Sigmoid colon (tissue), 7 donors: Measurements from ENCODE around the gene CRTC3. TPM values are rescaled to one million over a fixed set of nuclear protein-coding genes. Genes with fewer than 3 reads are reported as not detected.

Source experiments
- DNase-seq: peaks from one replicate; pipeline ENCODE4 v3.0.0-alpha.2; 2019
- H3K27ac ChIP-seq, 4 donors: fragments of 200-600 bp; sonication (generic); one replicate each; pipeline ENCODE4 v1.5.1; 2016 to 2019; ENCODE audit warnings: mild to moderate bottlenecking in 1 of 4
- H3K27me3 ChIP-seq, 3 donors: fragments of 200-600 bp; sonication (generic); one replicate each; pipeline ENCODE4 v1.5.1; 2019; ENCODE audit warnings: mild to moderate bottlenecking in 1 of 3
- H3K36me3 ChIP-seq, 4 donors: fragments of 200-600 bp; sonication (generic); one replicate each; pipeline ENCODE4 v1.5.1; 2016 to 2019
- H3K4me1 ChIP-seq, 4 donors: fragments of 200-600 bp; sonication (generic); one replicate each; pipeline ENCODE4 v1.5.1; 2017 to 2019
- H3K4me3 ChIP-seq, 4 donors: fragments of 200-600 bp; sonication (generic); one replicate each; pipeline ENCODE4 v1.5.1; 2017 to 2019; ENCODE audit warnings: mild to moderate bottlenecking in 2 of 4, moderate library complexity in 1 of 4
- H3K9me3 ChIP-seq, 4 donors: fragments of 200-600 bp in 3 of 4; sonication (generic) in 3 of 4; one replicate each; pipeline versions ENCODE4 v1.5.1 to v1.6.1; 2013 to 2019
- CTCF ChIP-seq, 4 experiments: fragments of 450-650 bp in 3 of 4; fragments of 200-600 bp in 1 of 4; IDR thresholded peaks; one replicate each; pipeline ENCODE4 v1.5.1; 2016 to 2019; ENCODE audit warnings: antibody characterized with exemption in 4 of 4, mild to moderate bottlenecking in 3 of 4, moderate library complexity in 2 of 4
- EP300 ChIP-seq, 4 donors: sonication (generic); formaldehyde crosslinking; IDR thresholded peaks; one replicate each; pipeline ENCODE4 v1.6.1; 2017; ENCODE audit warnings: antibody characterized with exemption in 4 of 4
- POLR2A ChIP-seq, 2 donors: fragments of 450-650 bp; IDR thresholded peaks; one replicate each; pipeline ENCODE4 v1.6.1; 2016; ENCODE audit warnings: antibody characterized with exemption in 2 of 2, mild to moderate bottlenecking in 2 of 2, moderate library complexity in 2 of 2
- POLR2AphosphoS5 ChIP-seq, 4 donors: sonication (generic); formaldehyde crosslinking; IDR thresholded peaks; one replicate each; pipeline ENCODE4 v1.6.1; 2017; ENCODE audit warnings: antibody characterized with exemption in 4 of 4
- WGBS, 2 donors: extraction: QIAGEN DNeasy Blood & Tissue Kit; methylation state at CpG; one replicate each; pipeline ENCODE4 v1.1.7; 2013; 5-methylcytosine and 5-hydroxymethylcytosine counted together
- intact Hi-C: fragments of 100-400 bp; cut with DNase I; formaldehyde crosslinking; loops from one replicate; pipeline ENCODE4 v1.15.1; 2023
- polyA plus RNA-seq, 3 donors: library from polyadenylated mRNA; stranded (reverse); fragments of 200-250 nt; gene quantifications; one replicate each; pipeline ENCODE4 v1.2.3, GENCODE V29; 2013
- total RNA-seq, 4 donors: library from RNA; depleted of rRNA; stranded (reverse); fragments of >200 nt; gene quantifications; one replicate each; pipeline ENCODE4 v1.1.0, GENCODE V29; 2016
- donor health status: healthy with polysubstance abuse.
- donor health status: Bipolar disorder and iron deficiency.
- donor health status: healthy.

Gene CRTC3
- total and polyA plus RNA-seq, 7 donors: 5.4 to 64.0 (median 27.6) TPM

DNA sequence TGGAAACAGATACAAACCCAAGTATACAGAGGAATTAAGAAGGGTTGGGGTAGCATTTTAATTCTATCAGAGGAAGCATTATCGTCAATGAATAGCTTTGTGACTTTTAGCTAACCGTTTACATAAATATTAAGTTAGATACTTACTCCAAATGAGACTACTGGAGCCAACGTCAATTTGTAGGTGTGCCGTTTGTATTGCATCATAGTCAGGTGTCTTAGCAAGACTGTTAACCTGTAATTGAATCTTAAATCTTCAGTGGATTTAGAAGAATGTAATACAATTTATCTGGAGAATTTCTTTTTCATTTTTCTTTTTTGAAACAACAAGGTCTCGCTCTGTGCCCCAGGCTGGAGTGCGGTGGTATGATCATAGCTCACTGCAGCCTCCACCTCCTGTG lies 55.1 kb downstream of the CRTC3 start:
- H3K27ac ChIP-seq: no peak overlapping the region
- no peaks in the 10 kb centered on the region for H3K27me3 ChIP-seq
- DNase-seq: no peak
- H3K9me3 ChIP-seq: no peaks in the 10 kb centered on the region
- no peak overlapping the region for H3K4me3 ChIP-seq
- 78 to 80% methylated on average over 6 of the region's 6 CpGs for WGBS, 2 donors
- H3K36me3 ChIP-seq: peaks cover 0 to 4% (median 0%) of the 10 kb centered on the region in 4 donors
- intact Hi-C loops: no loop called here
- TF ChIP-seq EP300 (IDR thresholded peaks at IDR 0.05) (no peak), POLR2A (IDR thresholded peaks at IDR 0.05) (no peak)
- peaks cover 0 to 39% (median 21%) of the 10 kb centered on the region in 4 donors for H3K4me1 ChIP-seq

DNA sequence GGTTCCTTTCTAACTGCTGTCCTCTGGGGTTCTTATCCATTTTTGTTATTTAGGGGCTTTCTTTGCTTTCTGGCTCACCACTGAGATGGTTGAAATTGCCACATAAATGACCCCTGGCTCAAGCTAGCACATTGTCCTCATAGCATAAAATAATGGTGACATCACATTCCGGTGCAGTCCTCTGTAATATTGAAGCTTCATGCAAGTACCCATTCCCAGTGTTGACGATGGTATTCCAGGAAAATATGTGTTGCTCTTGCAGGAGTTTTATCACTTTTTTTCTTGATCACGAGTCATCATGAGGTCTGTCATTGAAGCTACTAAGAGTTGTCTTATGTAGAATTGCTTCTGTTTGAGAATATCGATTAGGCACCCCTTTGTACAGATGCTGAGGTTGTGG lies 56.1 kb downstream of the CRTC3 start:
- Histone ChIP-seq H3K27me3 (no peaks in the 10 kb centered on the region), H3K27ac (no peak overlapping the region), H3K4me3 (no peak overlapping the region), H3K9me3 (no peaks in the 10 kb centered on the region), H3K36me3 (peaks cover 0 to 4% (median 0%) of the 10 kb centered on the region in 4 donors), H3K4me1 (peaks cover 0 to 39% (median 16%) of the 10 kb centered on the region in 4 donors)
- 86 to 92% methylated on average over 4 of the region's 4 CpGs for WGBS, 2 donors
- TF ChIP-seq EP300 (IDR thresholded peaks at IDR 0.05) (no peak), POLR2AphosphoS5 (IDR thresholded peaks at IDR 0.05) (no peak), CTCF (IDR thresholded peaks at IDR 0.05) (no peak), POLR2A (IDR thresholded peaks at IDR 0.05) (no peak)
- no peak for DNase-seq
- intact Hi-C loops: no loop called here

GRCh38 chr15:90586948-90587347 lies 57.2 kb downstream of the CRTC3 start:
- peaks cover 0 to 4% (median 0%) of the 10 kb centered on the region in 4 donors for H3K36me3 ChIP-seq
- TF ChIP-seq CTCF (IDR thresholded peaks at IDR 0.05) (no peak), POLR2AphosphoS5 (IDR thresholded peaks at IDR 0.05) (no peak)
- intact Hi-C loops: no loop called here
- no peaks in the 10 kb centered on the region for H3K27me3 ChIP-seq
- no peaks in the 10 kb centered on the region for H3K9me3 ChIP-seq
- H3K4me1 ChIP-seq: peaks cover 0 to 39% (median 15%) of the 10 kb centered on the region in 4 donors
- no peak overlapping the region for H3K27ac ChIP-seq
- no peak overlapping the region for H3K4me3 ChIP-seq
- DNase-seq: no peak
- WGBS, 2 donors: 87 to 94% methylated on average over 5 of the region's 5 CpGs

DNA sequence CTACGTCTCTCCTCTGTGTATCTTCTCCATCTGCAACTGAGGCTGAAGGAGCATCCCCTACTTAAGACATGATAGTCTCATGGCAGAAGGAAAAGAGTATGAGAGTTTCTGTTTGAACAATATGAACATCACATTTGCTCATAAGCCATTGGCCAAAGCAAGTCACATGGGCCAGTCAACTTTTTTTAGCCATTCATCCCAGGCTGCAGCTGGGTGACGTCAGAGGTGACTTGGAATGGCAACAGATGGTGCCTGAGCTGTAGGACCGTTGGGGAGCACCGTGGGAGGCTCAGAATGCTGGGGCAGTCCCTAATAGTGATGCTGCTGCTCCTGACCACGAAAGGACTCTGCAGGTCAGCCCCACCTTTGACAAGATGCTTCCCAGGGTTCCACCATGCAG lies 58.7 kb downstream of the CRTC3 start:
- Histone ChIP-seq H3K27ac (no peak overlapping the region), H3K36me3 (peaks cover 0 to 4% (median 0%) of the 10 kb centered on the region in 4 donors), H3K4me1 (peaks cover 0 to 44% (median 19%) of the 10 kb centered on the region in 4 donors), H3K4me3 (no peak overlapping the region), H3K9me3 (no peaks in the 10 kb centered on the region), H3K27me3 (no peaks in the 10 kb centered on the region)
- intact Hi-C loops: no loop called here
- DNase-seq: no peak
- WGBS, 2 donors: 68 to 88% methylated on average over 5 of the region's 5 CpGs
- TF ChIP-seq POLR2A (IDR thresholded peaks at IDR 0.05) (no peak), POLR2AphosphoS5 (IDR thresholded peaks at IDR 0.05) (no peak), CTCF (IDR thresholded peaks at IDR 0.05) (no peak), EP300 (IDR thresholded peaks at IDR 0.05) (no peak)

DNA sequence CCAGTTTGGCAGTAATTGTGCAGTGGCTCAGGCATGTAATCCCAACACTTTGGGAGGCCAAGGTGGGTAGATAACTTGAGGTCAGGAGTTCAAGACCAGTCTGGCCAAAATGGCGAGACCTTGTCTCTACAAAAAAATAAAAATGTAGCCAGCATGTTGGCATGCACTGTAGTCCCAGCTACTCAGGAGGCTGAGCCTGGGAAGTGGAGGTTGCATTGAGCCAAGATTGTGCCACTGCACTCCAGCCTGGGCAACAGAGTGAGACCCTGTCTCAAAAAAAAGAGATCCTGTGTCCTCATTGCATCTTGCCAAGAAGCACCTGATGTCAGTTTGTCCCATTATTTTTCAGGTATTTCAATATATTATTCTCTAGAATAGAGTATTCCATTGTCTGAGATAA lies 61.8 kb downstream of the CRTC3 start:
- TF ChIP-seq EP300 (IDR thresholded peaks at IDR 0.05): no peak
- TF ChIP-seq POLR2AphosphoS5 (IDR thresholded peaks at IDR 0.05): no peak
- TF ChIP-seq CTCF (IDR thresholded peaks at IDR 0.05): no peak
- no peak for TF ChIP-seq POLR2A (IDR thresholded peaks at IDR 0.05)
- no peak overlapping the region for H3K4me3 ChIP-seq
- H3K36me3 ChIP-seq: peaks cover 0 to 4% (median 0%) of the 10 kb centered on the region in 4 donors
- no peak overlapping the region for H3K27ac ChIP-seq
- intact Hi-C loops: no loop called here
- H3K4me1 ChIP-seq: peaks cover 0 to 55% (median 40%) of the 10 kb centered on the region in 4 donors
- H3K9me3 ChIP-seq: no peaks in the 10 kb centered on the region
- no peaks in the 10 kb centered on the region for H3K27me3 ChIP-seq
- no peak for DNase-seq
- 95 to 97% methylated on average over 1 of the region's 1 CpG for WGBS, 2 donors
